ENCODE results near the gene CDO1.

CDO1 gene

GRCh38 chr5:115785381-115786065 is 30.9 kb downstream of the CDO1 start:
- no peak for DNase-seq (ENCODE audit: low read depth in 2 of 2)

- DNase-seq (ENCODE audit: low read depth in 2 of 2) = no peak
These were observed 38.0 kb downstream of the CDO1 start for GRCh38 chr5:115778417-115778816.

GRCh38 chr5:115776989-115777388 is 39.5 kb downstream of the CDO1 start:
- DNase-seq (ENCODE audit: low read depth in 2 of 2) = no peak

- DNase-seq (ENCODE audit: low read depth in 2 of 2) = no peak
These were observed 40.5 kb downstream of the CDO1 start for GRCh38 chr5:115775999-115776398.

- DNase-seq (ENCODE audit: low read depth in 2 of 2) = no peak
These were observed 41.8 kb downstream of the CDO1 start for GRCh38 chr5:115774684-115775083.

- no peak for DNase-seq (ENCODE audit: low read depth in 2 of 2)
These were observed 43.6 kb downstream of the CDO1 start for GRCh38 chr5:115772731-115773475.

- DNase-seq (ENCODE audit: low read depth in 2 of 2) = no peak
These were observed 46.0 kb downstream of the CDO1 start for GRCh38 chr5:115770466-115770865.

- DNase-seq (ENCODE audit: low read depth in 2 of 2) = no peak
These were observed 49.0 kb downstream of the CDO1 start for GRCh38 chr5:115767424-115767823.

GRCh38 chr5:115766608-115767007 is 49.9 kb downstream of the CDO1 start:
- no peak for DNase-seq (ENCODE audit: low read depth in 2 of 2)

- no peak for DNase-seq (ENCODE audit: low read depth in 2 of 2)
These were observed 58.1 kb downstream of the CDO1 start for GRCh38 chr5:115758356-115758755.

- DNase-seq (ENCODE audit: low read depth in 2 of 2) = no peak
These were observed 60.8 kb downstream of the CDO1 start for GRCh38 chr5:115755675-115756074.

Measured in stimulated activated CD8-positive, alpha-beta memory T cell treated with anti-CD3 and anti-CD28 coated beads, Interleukin-7, amount 100 ng/mL, for 1 hour (primary cell).